Suppressor macrophage treated with lipopolysaccharide for 4 hours (primary cell): ENCODE results near the gene TCP11L1.
"Not testable (repeated sequence)": the region's sequence is repeated elsewhere in the genome, so short reads cannot be mapped to it uniquely, and the experiment has no call there.

Source experiments
- DNase-seq: peaks from one replicate; pipeline ENCODE4 v3.0.0-alpha.2; 2020

TCP11L1 gene

GRCh38 chr11:33039274-33040032 is at the start of gene TCP11L1:
Gene TCP11L1, plus strand, starts transcription at chr11:33039572. Its CDS starts 4,202 bp downstream, at chr11:33043774.
- DNase-seq = peak; percentile 81

- no peak for DNase-seq
Observed at GRCh38 chr11:32990481-32990880, 48.9 kb upstream of the TCP11L1 start.

GRCh38 chr11:32991427-32991826 is 47.9 kb upstream of the TCP11L1 start:
- no peak for DNase-seq

GRCh38 chr11:32991898-32992297 is 47.5 kb upstream of the TCP11L1 start:
- no peak for DNase-seq

GRCh38 chr11:33000181-33000580 is 39.2 kb upstream of the TCP11L1 start:
- DNase-seq = no peak

- DNase-seq = no peak
Observed at GRCh38 chr11:33001281-33001680, 38.1 kb upstream of the TCP11L1 start.

GRCh38 chr11:33001751-33002542 is 37.4 kb upstream of the TCP11L1 start:
- no peak for DNase-seq

GRCh38 chr11:33005175-33005574 is 34.2 kb upstream of the TCP11L1 start:
- no peak for DNase-seq

GRCh38 chr11:33006010-33006409 is 33.4 kb upstream of the TCP11L1 start:
- no peak for DNase-seq

GRCh38 chr11:33013755-33014154 is 25.6 kb upstream of the TCP11L1 start:
- DNase-seq = no peak

- DNase-seq = peak; percentile 82
Observed at GRCh38 chr11:33015621-33016551, 23.5 kb upstream of the TCP11L1 start, which contains the start of gene DEPDC7. Gene DEPDC7, plus strand, starts transcription at chr11:33015878. Its CDS starts 78 bp downstream, at chr11:33015956.

GRCh38 chr11:33016654-33017053 is 22.7 kb upstream of the TCP11L1 start:
- peak; percentile 38 for DNase-seq

- DNase-seq = no peak
Observed at GRCh38 chr11:33017478-33017877, 21.9 kb upstream of the TCP11L1 start.

- no peak for DNase-seq
Observed at GRCh38 chr11:33017965-33018364, 21.4 kb upstream of the TCP11L1 start.

- no peak for DNase-seq
Observed at GRCh38 chr11:33018840-33019239, 20.5 kb upstream of the TCP11L1 start.

GRCh38 chr11:33021501-33021900 is 17.9 kb upstream of the TCP11L1 start:
- no peak for DNase-seq

- no peak for DNase-seq
Observed at GRCh38 chr11:33021937-33022336, 17.4 kb upstream of the TCP11L1 start.

- DNase-seq = no peak
Observed at GRCh38 chr11:33025339-33025722, 14.0 kb upstream of the TCP11L1 start.

- DNase-seq = no peak
Observed at GRCh38 chr11:33027233-33027632, 12.1 kb upstream of the TCP11L1 start.

- DNase-seq = no peak
Observed at GRCh38 chr11:33027846-33028536, 11.4 kb upstream of the TCP11L1 start.

GRCh38 chr11:33028537-33028914 is 10.8 kb upstream of the TCP11L1 start:
- DNase-seq = no peak

- DNase-seq = not testable (repeated sequence)
Observed at GRCh38 chr11:33029218-33029617, 10.2 kb upstream of the TCP11L1 start.
